CD4-positive, alpha-beta T cell treated with Interleukin-1 beta for 1 hour (primary cell): ENCODE results near the gene MACROD2.
"Not testable (repeated sequence)": the region's sequence is repeated elsewhere in the genome, so short reads cannot be mapped to it uniquely, and the experiment has no call there.

ENCODE experiments used
- DNase-seq, 2 donors: peaks; one replicate each; pipeline ENCODE4 v3.0.0-alpha.2; 2020 to 2022

The MACROD2 gene

GRCh38 chr20:15520930-15521524, 1525.7 kb downstream of the MACROD2 start:
- no peak for DNase-seq

GRCh38 chr20:15523400-15523799, 1528.1 kb downstream of the MACROD2 start:
- no peak for DNase-seq

- DNase-seq = no peak
Observed at GRCh38 chr20:15528391-15529111, 1533.2 kb downstream of the MACROD2 start.

GRCh38 chr20:15535863-15536262, 1540.5 kb downstream of the MACROD2 start:
- DNase-seq = no peak

GRCh38 chr20:15537200-15537599, 1541.9 kb downstream of the MACROD2 start:
- DNase-seq = not testable (repeated sequence)

GRCh38 chr20:15542655-15543054, 1547.3 kb downstream of the MACROD2 start:
- no peak for DNase-seq

GRCh38 chr20:15544742-15545141, 1549.4 kb downstream of the MACROD2 start:
- no peak for DNase-seq

GRCh38 chr20:15546525-15547023, 1551.3 kb downstream of the MACROD2 start:
- no peak for DNase-seq

GRCh38 chr20:15547119-15547518, 1551.8 kb downstream of the MACROD2 start:
- no peak for DNase-seq

- no peak for DNase-seq
Observed at GRCh38 chr20:15550116-15550870, 1555.0 kb downstream of the MACROD2 start.

- no peak for DNase-seq
Observed at GRCh38 chr20:15555913-15556312, 1560.6 kb downstream of the MACROD2 start.

- DNase-seq = no peak
Observed at GRCh38 chr20:15556869-15557268, 1561.6 kb downstream of the MACROD2 start.

- no peak for DNase-seq
Observed at GRCh38 chr20:15561070-15561569, 1565.8 kb downstream of the MACROD2 start.

- DNase-seq = no peak
Observed at GRCh38 chr20:15561707-15562404, 1566.5 kb downstream of the MACROD2 start.

- no peak for DNase-seq
Observed at GRCh38 chr20:15563836-15564235, 1568.5 kb downstream of the MACROD2 start.

- DNase-seq = no peak
Observed at GRCh38 chr20:15564981-15565380, 1569.7 kb downstream of the MACROD2 start.

- DNase-seq = no peak
Observed at GRCh38 chr20:15565786-15566185, 1570.5 kb downstream of the MACROD2 start.

- DNase-seq = no peak
Observed at GRCh38 chr20:15567219-15567618, 1571.9 kb downstream of the MACROD2 start.

GRCh38 chr20:15570156-15570555, 1574.8 kb downstream of the MACROD2 start:
- no peak for DNase-seq

- no peak for DNase-seq
Observed at GRCh38 chr20:15571056-15571455, 1575.7 kb downstream of the MACROD2 start.

GRCh38 chr20:15575255-15575654, 1579.9 kb downstream of the MACROD2 start:
- no peak for DNase-seq

- no peak for DNase-seq
Observed at GRCh38 chr20:15576411-15576810, 1581.1 kb downstream of the MACROD2 start.

GRCh38 chr20:15578113-15578512, 1582.8 kb downstream of the MACROD2 start:
- no peak for DNase-seq
